Measurements from ENCODE around the gene ABAT.

DNA sequence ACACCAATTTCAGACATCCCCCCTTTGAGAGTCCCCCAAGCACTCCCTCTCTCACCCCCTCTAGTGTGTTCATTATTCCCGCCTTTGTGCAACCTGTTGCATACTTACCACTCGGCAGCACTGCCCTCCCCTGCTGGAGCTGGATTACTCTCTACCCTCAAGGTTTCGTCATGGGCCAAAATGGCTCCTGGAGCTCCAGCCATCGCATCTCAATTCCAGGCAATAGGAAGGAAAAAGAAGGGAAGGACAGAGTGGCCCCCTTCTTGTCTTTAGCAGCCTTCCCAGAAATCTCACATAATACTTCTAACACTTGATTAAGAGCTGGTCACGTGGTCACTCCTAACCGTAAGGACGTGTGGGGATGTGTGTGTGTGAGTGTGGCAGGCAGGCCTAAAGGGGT is 102.8 kb downstream of the ABAT start:
- TF ChIP-seq, protein P1, sequence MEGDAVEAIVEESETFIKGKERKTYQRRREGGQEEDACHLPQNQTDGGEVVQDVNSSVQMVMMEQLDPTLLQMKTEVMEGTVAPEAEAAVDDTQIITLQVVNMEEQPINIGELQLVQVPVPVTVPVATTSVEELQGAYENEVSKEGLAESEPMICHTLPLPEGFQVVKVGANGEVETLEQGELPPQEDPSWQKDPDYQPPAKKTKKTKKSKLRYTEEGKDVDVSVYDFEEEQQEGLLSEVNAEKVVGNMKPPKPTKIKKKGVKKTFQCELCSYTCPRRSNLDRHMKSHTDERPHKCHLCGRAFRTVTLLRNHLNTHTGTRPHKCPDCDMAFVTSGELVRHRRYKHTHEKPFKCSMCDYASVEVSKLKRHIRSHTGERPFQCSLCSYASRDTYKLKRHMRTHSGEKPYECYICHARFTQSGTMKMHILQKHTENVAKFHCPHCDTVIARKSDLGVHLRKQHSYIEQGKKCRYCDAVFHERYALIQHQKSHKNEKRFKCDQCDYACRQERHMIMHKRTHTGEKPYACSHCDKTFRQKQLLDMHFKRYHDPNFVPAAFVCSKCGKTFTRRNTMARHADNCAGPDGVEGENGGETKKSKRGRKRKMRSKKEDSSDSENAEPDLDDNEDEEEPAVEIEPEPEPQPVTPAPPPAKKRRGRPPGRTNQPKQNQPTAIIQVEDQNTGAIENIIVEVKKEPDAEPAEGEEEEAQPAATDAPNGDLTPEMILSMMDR (conservative IDR thresholded peaks at IDR 0.05; ENCODE audit: low read length): no peak
- TF ChIP-seq EZH2phosphoT487 (IDR thresholded peaks at IDR 0.05; ENCODE audit: borderline replicate concordance, low read depth, low read length): no peak

Measured in OCI-LY7 (cell line).